Measurements from ENCODE around the gene PHYH. TPM values are rescaled to one million over a fixed set of nuclear protein-coding genes. Genes with fewer than 3 reads are reported as not detected.

PHYH gene
- total and polyA plus RNA-seq, 11 donors = 58.1 to 181 (median 147) TPM

- no peak for DNase-seq
- no peaks in the 10 kb centered on the region for H3K36me3 ChIP-seq
- WGBS, 4 donors = 82 to 88% (median 84%) methylated on average over 7 of the region's 7 CpGs
- no peaks in the 10 kb centered on the region for H3K9me3 ChIP-seq
- no peaks in the 10 kb centered on the region for H3K4me1 ChIP-seq
- no peaks in the 10 kb centered on the region for H3K27me3 ChIP-seq
- no peak for ATAC-seq
- intact Hi-C loops (cut with DNase I) = loop anchor here in 1 of 10 donors (10.0 kb wide), 1 partner anchor 59 kb away; no protein-coding TSS in a partner anchor
- H3K4me3 ChIP-seq = no peak overlapping the region
- no peak overlapping the region for H3K27ac ChIP-seq
- no peak for TF ChIP-seq POLR2A (IDR thresholded peaks at IDR 0.05)
- TF ChIP-seq, protein P1, sequence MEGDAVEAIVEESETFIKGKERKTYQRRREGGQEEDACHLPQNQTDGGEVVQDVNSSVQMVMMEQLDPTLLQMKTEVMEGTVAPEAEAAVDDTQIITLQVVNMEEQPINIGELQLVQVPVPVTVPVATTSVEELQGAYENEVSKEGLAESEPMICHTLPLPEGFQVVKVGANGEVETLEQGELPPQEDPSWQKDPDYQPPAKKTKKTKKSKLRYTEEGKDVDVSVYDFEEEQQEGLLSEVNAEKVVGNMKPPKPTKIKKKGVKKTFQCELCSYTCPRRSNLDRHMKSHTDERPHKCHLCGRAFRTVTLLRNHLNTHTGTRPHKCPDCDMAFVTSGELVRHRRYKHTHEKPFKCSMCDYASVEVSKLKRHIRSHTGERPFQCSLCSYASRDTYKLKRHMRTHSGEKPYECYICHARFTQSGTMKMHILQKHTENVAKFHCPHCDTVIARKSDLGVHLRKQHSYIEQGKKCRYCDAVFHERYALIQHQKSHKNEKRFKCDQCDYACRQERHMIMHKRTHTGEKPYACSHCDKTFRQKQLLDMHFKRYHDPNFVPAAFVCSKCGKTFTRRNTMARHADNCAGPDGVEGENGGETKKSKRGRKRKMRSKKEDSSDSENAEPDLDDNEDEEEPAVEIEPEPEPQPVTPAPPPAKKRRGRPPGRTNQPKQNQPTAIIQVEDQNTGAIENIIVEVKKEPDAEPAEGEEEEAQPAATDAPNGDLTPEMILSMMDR (IDR thresholded peaks at IDR 0.05) = no peak
These were observed 36.3 kb downstream of the PHYH start for GRCh38 chr10:13263591-13263990.

DNA sequence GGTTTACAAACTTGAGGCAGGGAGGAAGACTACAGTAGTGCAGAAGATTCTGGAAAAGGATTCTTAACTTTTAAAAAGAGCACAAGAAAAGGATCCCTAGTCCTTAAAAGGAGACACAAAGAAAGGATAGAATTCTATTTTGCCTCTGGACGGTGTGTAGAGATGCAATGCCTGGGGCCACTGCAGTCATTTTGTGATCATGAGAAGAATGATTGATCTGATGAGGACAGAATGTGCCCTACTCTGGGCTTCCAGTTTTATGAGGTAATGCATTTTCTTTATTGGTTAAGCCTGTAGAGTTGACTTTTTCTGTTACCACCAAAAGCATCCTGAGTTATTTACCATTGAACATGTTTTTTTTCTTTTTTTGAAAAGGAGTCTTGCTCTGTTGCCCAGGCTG is 37.4 kb downstream of the PHYH start:
- 91 to 96% (median 93%) methylated on average over 1 of the region's 1 CpG for WGBS, 4 donors
- intact Hi-C loops (cut with DNase I) = loop anchor here in 1 of 10 donors (10.0 kb wide), 1 partner anchor 58 kb away; no protein-coding TSS in a partner anchor
- H3K4me3 ChIP-seq = no peak overlapping the region
- H3K27ac ChIP-seq = no peak overlapping the region
- DNase-seq = no peak
- ATAC-seq = no peak
- H3K4me1 ChIP-seq = no peaks in the 10 kb centered on the region
- TF ChIP-seq, protein P1 (IDR thresholded peaks at IDR 0.05) = no peak
- TF ChIP-seq POLR2A (IDR thresholded peaks at IDR 0.05) = no peak
- no peaks in the 10 kb centered on the region for H3K27me3 ChIP-seq
- no peaks in the 10 kb centered on the region for H3K36me3 ChIP-seq
- H3K9me3 ChIP-seq = no peaks in the 10 kb centered on the region

- Histone ChIP-seq H3K9me3 (no peaks in the 10 kb centered on the region), H3K36me3 (no peaks in the 10 kb centered on the region), H3K4me3 (no peak overlapping the region), H3K27me3 (no peaks in the 10 kb centered on the region), H3K4me1 (no peaks in the 10 kb centered on the region), H3K27ac (no peak overlapping the region)
- no peak for ATAC-seq
- WGBS, 4 donors = 68 to 75% (median 71%) methylated on average over 5 of the region's 5 CpGs
- TF ChIP-seq, protein P1 (IDR thresholded peaks at IDR 0.05) = no peak
- no peak for TF ChIP-seq POLR2A (IDR thresholded peaks at IDR 0.05)
- intact Hi-C loops (cut with DNase I) = no loop called here
- DNase-seq = no peak
These were observed 42.2 kb downstream of the PHYH start for GRCh38 chr10:13257621-13258140.

- intact Hi-C loops (cut with DNase I) = no loop called here
- WGBS, 4 donors = 82 to 90% (median 89%) methylated on average over 2 of the region's 2 CpGs
These were observed 43.2 kb downstream of the PHYH start for GRCh38 chr10:13256627-13257026.

More at GRCh38 chr10:13256627-13257026, 43.2 kb downstream of the PHYH start:
- no peaks in the 10 kb centered on the region for H3K27me3 ChIP-seq
- ATAC-seq (no peak), DNase-seq (no peak)
- H3K27ac ChIP-seq = no peak overlapping the region
- H3K4me1 ChIP-seq = no peaks in the 10 kb centered on the region
- no peak overlapping the region for H3K4me3 ChIP-seq
- H3K9me3 ChIP-seq = no peaks in the 10 kb centered on the region
- no peaks in the 10 kb centered on the region for H3K36me3 ChIP-seq
- TF ChIP-seq, protein P1 (IDR thresholded peaks at IDR 0.05) = no peak
- TF ChIP-seq POLR2A (IDR thresholded peaks at IDR 0.05) = no peak

Measured in heart left ventricle (tissue), 16 donors.